Neural progenitor cell (in vitro differentiated cells): ENCODE data around the gene EFTUD2. TPM values are rescaled to one million over a fixed set of nuclear protein-coding genes. Genes with fewer than 3 reads are reported as not detected.

ENCODE experiments used
- DNase-seq: peaks from one replicate; pipeline ENCODE4 v3.0.0-alpha.2; 2016; ENCODE audit warnings: low spot score
- H2AFZ ChIP-seq: fragments of 200-600 bp; sonication (generic); replicated peaks from 2 replicates; pipeline ENCODE4 v1.6.1; 2016; ENCODE audit warnings: antibody characterized with exemption
- H3F3A ChIP-seq: fragments of 200-600 bp; sonication (generic); 2 replicates; pipeline ENCODE4 v1.6.1; 2016; ENCODE audit warnings: antibody characterized with exemption, low read depth
- H3K27ac ChIP-seq: fragments of 200-600 bp; sonication (generic); 2 replicates; pipeline ENCODE4 v1.5.1; 2016; ENCODE audit warnings: mild to moderate bottlenecking
- H3K27me3 ChIP-seq: fragments of 200-600 bp; sonication (generic); 2 replicates; pipeline ENCODE4 v1.6.1; 2016; ENCODE audit warnings: mild to moderate bottlenecking, moderate library complexity
- H3K36me3 ChIP-seq: fragments of 200-600 bp; sonication (generic); 2 replicates; pipeline ENCODE4 v1.5.1; 2016
- H3K4me1 ChIP-seq: fragments of 200-600 bp; sonication (generic); 2 replicates; pipeline ENCODE4 v1.6.1; 2016; ENCODE audit warnings: mixed run types
- H3K4me2 ChIP-seq: fragments of 200-600 bp; sonication (generic); 2 replicates; pipeline ENCODE4 v1.6.1; 2016
- H3K4me3 ChIP-seq: fragments of 200-600 bp; sonication (generic); 2 replicates; pipeline ENCODE4 v1.5.1; 2016
- H3K79me2 ChIP-seq: fragments of 200-600 bp; sonication (generic); 2 replicates; pipeline ENCODE4 v1.6.1; 2016; ENCODE audit warnings: low read depth
- H3K9ac ChIP-seq: fragments of 200-600 bp; sonication (generic); 2 replicates; pipeline ENCODE4 v1.6.1; 2016
- H3K9me3 ChIP-seq: fragments of 200-600 bp; sonication (generic); 2 replicates; pipeline ENCODE4 v1.5.1; 2016; ENCODE audit warnings: low read depth
- H4K20me1 ChIP-seq: fragments of 200-600 bp; sonication (generic); 2 replicates; pipeline ENCODE4 v1.6.1; 2016; ENCODE audit warnings: low read depth
- H3K27ac Mint-ChIP-seq: 3 replicates; pipeline ENCODE4 v1.8.0; 2021; ENCODE audit warnings: mixed read lengths
- H3K27me3 Mint-ChIP-seq: 2 replicates; pipeline ENCODE4 v1.8.0; 2022; ENCODE audit warnings: low read depth, mild to moderate bottlenecking, inconsistent platforms, moderate library complexity, mixed read lengths; ENCODE audit not compliant: insufficient read depth
- H3K36me3 Mint-ChIP-seq: 3 replicates; pipeline ENCODE4 v1.8.0; 2021; ENCODE audit warnings: mixed read lengths
- H3K4me1 Mint-ChIP-seq: 3 replicates; pipeline ENCODE4 v1.8.0; 2021; ENCODE audit warnings: mixed read lengths
- H3K4me3 Mint-ChIP-seq: 3 replicates; pipeline ENCODE4 v1.8.0; 2021; ENCODE audit warnings: mild to moderate bottlenecking, moderate library complexity, mixed read lengths
- H3K9me3 Mint-ChIP-seq: 3 replicates; pipeline ENCODE4 v1.8.0; 2020; ENCODE audit warnings: mixed read lengths
- EZH2 ChIP-seq: fragments of 200-600 bp; sonication (generic); IDR thresholded peaks from 2 replicates; pipeline ENCODE4 v1.6.1; 2017; ENCODE audit warnings: antibody characterized with exemption, mild to moderate bottlenecking, moderate library complexity
- EZH2phosphoT487 ChIP-seq: fragments of 200-600 bp; sonication (generic); IDR thresholded peaks from 2 replicates; pipeline ENCODE4 v1.6.1; 2017; ENCODE audit warnings: antibody characterized with exemption
- microRNA-seq: library from miRNA; unstranded; fragments of <30 nt; microRNA quantifications from one replicate; pipeline ENCODE4, GENCODE V29; 2016
- small RNA-seq: library from RNA; depleted of rRNA; stranded (forward); fragments of <200 nt; gene quantifications from one replicate; pipeline ENCODE3, GENCODE V24; 2015
- total RNA-seq: library from RNA; depleted of rRNA; stranded (reverse); fragments of >200 nt; gene quantifications from 2 replicates; pipeline ENCODE4 v1.2.3, GENCODE V29; 2015; ENCODE audit warnings: low replicate concordance
- TF ChIP-seq, protein P1 (sequence below): fragments of 200-600 bp; sonication (generic); IDR thresholded peaks from 2 replicates; pipeline ENCODE4 v1.5.1; 2017; ENCODE audit warnings: antibody characterized with exemption, mild to moderate bottlenecking

The EFTUD2 gene
- total RNA-seq, 1 donor from 2014 or later: 185 TPM

DNA sequence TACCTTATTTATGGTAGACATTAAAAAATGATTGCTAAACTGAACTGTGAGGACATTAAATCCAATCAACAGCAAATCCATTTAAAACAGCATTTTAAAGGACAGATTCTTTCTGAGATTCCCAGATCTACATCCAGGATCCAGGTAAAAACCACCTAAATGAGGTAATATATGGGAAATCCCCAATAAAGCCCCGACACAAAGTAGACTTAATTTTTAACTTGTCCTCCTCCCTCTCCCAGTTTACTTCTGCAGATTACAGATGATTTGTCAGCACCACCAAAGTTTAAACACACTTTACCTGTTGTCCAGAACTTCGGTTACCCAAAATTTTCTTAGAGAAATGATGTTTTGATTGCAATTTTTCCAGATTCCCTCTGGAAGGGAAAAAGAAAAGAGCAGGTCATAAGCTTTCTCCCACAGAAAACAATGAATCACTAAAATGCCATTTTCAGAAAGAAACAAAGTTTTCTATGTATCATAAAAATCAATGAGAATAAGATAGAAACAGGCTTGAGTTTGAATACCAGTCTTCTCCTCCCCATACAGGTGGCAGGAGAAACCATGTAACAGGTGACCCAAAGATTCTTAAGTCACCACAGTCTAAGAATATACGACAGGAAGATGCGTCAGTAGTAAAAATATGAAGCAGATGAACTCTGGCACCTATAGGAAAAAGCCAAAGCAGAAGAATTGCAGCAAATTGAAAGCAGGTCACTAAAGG lies 92.0 kb downstream of the EFTUD2 start:
- TF ChIP-seq, protein P1, sequence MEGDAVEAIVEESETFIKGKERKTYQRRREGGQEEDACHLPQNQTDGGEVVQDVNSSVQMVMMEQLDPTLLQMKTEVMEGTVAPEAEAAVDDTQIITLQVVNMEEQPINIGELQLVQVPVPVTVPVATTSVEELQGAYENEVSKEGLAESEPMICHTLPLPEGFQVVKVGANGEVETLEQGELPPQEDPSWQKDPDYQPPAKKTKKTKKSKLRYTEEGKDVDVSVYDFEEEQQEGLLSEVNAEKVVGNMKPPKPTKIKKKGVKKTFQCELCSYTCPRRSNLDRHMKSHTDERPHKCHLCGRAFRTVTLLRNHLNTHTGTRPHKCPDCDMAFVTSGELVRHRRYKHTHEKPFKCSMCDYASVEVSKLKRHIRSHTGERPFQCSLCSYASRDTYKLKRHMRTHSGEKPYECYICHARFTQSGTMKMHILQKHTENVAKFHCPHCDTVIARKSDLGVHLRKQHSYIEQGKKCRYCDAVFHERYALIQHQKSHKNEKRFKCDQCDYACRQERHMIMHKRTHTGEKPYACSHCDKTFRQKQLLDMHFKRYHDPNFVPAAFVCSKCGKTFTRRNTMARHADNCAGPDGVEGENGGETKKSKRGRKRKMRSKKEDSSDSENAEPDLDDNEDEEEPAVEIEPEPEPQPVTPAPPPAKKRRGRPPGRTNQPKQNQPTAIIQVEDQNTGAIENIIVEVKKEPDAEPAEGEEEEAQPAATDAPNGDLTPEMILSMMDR: no peak
- TF ChIP-seq EZH2 (no peak), EZH2phosphoT487 (no peak)
- H2AFZ ChIP-seq: no peak overlapping the region
- no peak overlapping the region for H3K27ac ChIP-seq
- peaks cover 2% of the 10 kb centered on the region for H3K27me3 Mint-ChIP-seq
- no peak overlapping the region for H3K4me3 Mint-ChIP-seq
- H3K4me3 ChIP-seq: no peak overlapping the region
- no peak for DNase-seq
- no peaks in the 10 kb centered on the region for H3K4me1 ChIP-seq
- peaks cover 7% of the 10 kb centered on the region for H3F3A ChIP-seq
- H3K27ac Mint-ChIP-seq: no peak overlapping the region
- H3K79me2 ChIP-seq: peaks cover 100% of the 10 kb centered on the region
- H3K4me2 ChIP-seq: no peak overlapping the region
- H3K9me3 Mint-ChIP-seq: no peaks in the 10 kb centered on the region
- peaks cover 93% of the 10 kb centered on the region for H4K20me1 ChIP-seq
- H3K36me3 Mint-ChIP-seq: peaks cover 36% of the 10 kb centered on the region
- no peaks in the 10 kb centered on the region for H3K27me3 ChIP-seq
- H3K4me1 Mint-ChIP-seq: no peaks in the 10 kb centered on the region
- H3K9ac ChIP-seq: no peak overlapping the region
- no peaks in the 10 kb centered on the region for H3K9me3 ChIP-seq
- peaks cover 14% of the 10 kb centered on the region for H3K36me3 ChIP-seq

GRCh38 chr17:44804302-44805089 lies 94.7 kb downstream of the EFTUD2 start:
- H3K36me3 ChIP-seq: peaks cover 21% of the 10 kb centered on the region
- no peak overlapping the region for H3K27ac Mint-ChIP-seq
- no peaks in the 10 kb centered on the region for H3K4me1 Mint-ChIP-seq
- H4K20me1 ChIP-seq: peaks cover 86% of the 10 kb centered on the region
- H3K27ac ChIP-seq: no peak overlapping the region
- H3K79me2 ChIP-seq: peaks cover 94% of the 10 kb centered on the region
- H3F3A ChIP-seq: peaks cover 3% of the 10 kb centered on the region
- no peaks in the 10 kb centered on the region for H3K4me1 ChIP-seq
- H2AFZ ChIP-seq: no peak overlapping the region
- no peak for DNase-seq
- no peaks in the 10 kb centered on the region for H3K9me3 Mint-ChIP-seq
- no peak overlapping the region for H3K4me3 Mint-ChIP-seq
- no peak overlapping the region for H3K4me3 ChIP-seq
- peaks cover 41% of the 10 kb centered on the region for H3K36me3 Mint-ChIP-seq
- H3K9me3 ChIP-seq: no peaks in the 10 kb centered on the region
- H3K27me3 ChIP-seq: no peaks in the 10 kb centered on the region
- no peak overlapping the region for H3K9ac ChIP-seq
- no peak for TF ChIP-seq EZH2phosphoT487
- TF ChIP-seq EZH2: no peak
- TF ChIP-seq, protein P1: no peak
- peaks cover 2% of the 10 kb centered on the region for H3K27me3 Mint-ChIP-seq
- H3K4me2 ChIP-seq: no peak overlapping the region

DNA sequence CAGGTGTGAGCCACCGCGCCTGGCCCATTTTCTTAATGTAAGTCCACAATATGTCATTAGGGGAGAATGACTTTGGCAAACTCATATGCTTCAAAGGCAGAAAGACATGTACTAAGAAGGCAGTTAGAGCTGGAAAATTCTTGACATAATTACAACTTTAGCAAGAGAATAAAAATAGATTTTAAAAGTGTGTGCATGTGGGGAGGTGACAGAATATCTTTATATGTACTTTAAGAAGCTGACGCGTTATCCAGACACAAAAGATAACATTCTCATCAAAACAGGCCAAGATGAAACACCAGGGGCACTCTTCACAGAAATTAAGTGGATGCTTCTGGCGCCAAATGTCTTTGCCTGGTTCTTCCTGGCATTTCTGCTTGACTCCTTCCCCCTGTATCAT lies 97.4 kb downstream of the EFTUD2 start:
- no peak for TF ChIP-seq EZH2phosphoT487
- TF ChIP-seq EZH2: no peak
- TF ChIP-seq, protein P1: no peak
- no peak for DNase-seq
- H3K9ac ChIP-seq: no peak overlapping the region
- Mint-ChIP-seq H3K4me1 (no peaks in the 10 kb centered on the region), H3K27me3 (peaks cover 2% of the 10 kb centered on the region), H3K4me3 (no peak overlapping the region), H3K9me3 (no peaks in the 10 kb centered on the region), H3K36me3 (peaks cover 48% of the 10 kb centered on the region), H3K27ac (no peak overlapping the region)
- H3K36me3 ChIP-seq: peaks cover 21% of the 10 kb centered on the region
- no peak overlapping the region for H3K4me2 ChIP-seq
- H3K4me1 ChIP-seq: no peaks in the 10 kb centered on the region
- H3K4me3 ChIP-seq: no peak overlapping the region
- no peaks in the 10 kb centered on the region for H3K9me3 ChIP-seq
- no peak overlapping the region for H3K27ac ChIP-seq
- peaks cover 73% of the 10 kb centered on the region for H4K20me1 ChIP-seq
- peaks cover 68% of the 10 kb centered on the region for H3K79me2 ChIP-seq
- no peaks in the 10 kb centered on the region for H3K27me3 ChIP-seq
- H3F3A ChIP-seq: peaks cover 15% of the 10 kb centered on the region
- no peak overlapping the region for H2AFZ ChIP-seq

Small RNAs within 50 kb of the gene (microRNA-seq; reads per million reads assigned to microRNA genes)
- 1.3 reads per million for gene MIR6783

Small RNAs within 50 kb of the gene (small RNA-seq; reads per million reads assigned to genes)
- gene CCDC103 (not detected), gene MIR6783 (not detected), gene RN7SL405P (not detected)

Other genes starting within 250 kb of the EFTUD2 start
- gene MEIOC, start 243.0 kb downstream of the EFTUD2 start, total RNA-seq: 15.1 and 22.0 TPM in 2 replicates
- gene CCDC43, start 209.7 kb downstream of the EFTUD2 start, total RNA-seq: 31.3 and 46.5 TPM in 2 replicates
- gene DBF4B, start 190.8 kb downstream of the EFTUD2 start, total RNA-seq: 16.4 and 30.6 TPM in 2 replicates
- 1.4 and 6.9 TPM in 2 replicates for gene ADAM11, start 140.5 kb downstream of the EFTUD2 start, total RNA-seq
- 63.4 and 76.9 TPM in 2 replicates for gene GJC1, start 69.2 kb downstream of the EFTUD2 start, total RNA-seq
- gene HIGD1B, start 51.6 kb downstream of the EFTUD2 start, total RNA-seq: not detected in 2 replicates
- gene GFAP, start 16.1 kb upstream of the EFTUD2 start, total RNA-seq: 0.45 and 0.46 TPM in 2 replicates
- gene KIF18B, start 48.3 kb upstream of the EFTUD2 start, total RNA-seq: 15.1 and 46.0 TPM in 2 replicates
- 4.7 TPM in 1 of 2 replicates, not detected in the other for gene C1QL1, start 68.9 kb upstream of the EFTUD2 start, total RNA-seq
- gene DCAKD, start 152.2 kb upstream of the EFTUD2 start, total RNA-seq: 31.4 and 91.5 TPM in 2 replicates
- gene NMT1, start 161.9 kb upstream of the EFTUD2 start, total RNA-seq: 95.0 and 101 TPM in 2 replicates
- 16.0 and 31.4 TPM in 2 replicates for gene PLCD3, start 233.1 kb upstream of the EFTUD2 start, total RNA-seq
- 6.8 and 17.3 TPM in 2 replicates for gene ACBD4, start 236.2 kb upstream of the EFTUD2 start, total RNA-seq
- 10.2 and 14.3 TPM in 2 replicates for gene HEXIM1, start 249.0 kb upstream of the EFTUD2 start, total RNA-seq